ENCODE data around the gene DOK5. TPM values are rescaled to one million over a fixed set of nuclear protein-coding genes. Genes with fewer than 3 reads are reported as not detected.

The DOK5 gene
- polyA plus RNA-seq, 1 of the 3 experiments (the other 2 are of a cell fraction): 12.4 TPM

DNA sequence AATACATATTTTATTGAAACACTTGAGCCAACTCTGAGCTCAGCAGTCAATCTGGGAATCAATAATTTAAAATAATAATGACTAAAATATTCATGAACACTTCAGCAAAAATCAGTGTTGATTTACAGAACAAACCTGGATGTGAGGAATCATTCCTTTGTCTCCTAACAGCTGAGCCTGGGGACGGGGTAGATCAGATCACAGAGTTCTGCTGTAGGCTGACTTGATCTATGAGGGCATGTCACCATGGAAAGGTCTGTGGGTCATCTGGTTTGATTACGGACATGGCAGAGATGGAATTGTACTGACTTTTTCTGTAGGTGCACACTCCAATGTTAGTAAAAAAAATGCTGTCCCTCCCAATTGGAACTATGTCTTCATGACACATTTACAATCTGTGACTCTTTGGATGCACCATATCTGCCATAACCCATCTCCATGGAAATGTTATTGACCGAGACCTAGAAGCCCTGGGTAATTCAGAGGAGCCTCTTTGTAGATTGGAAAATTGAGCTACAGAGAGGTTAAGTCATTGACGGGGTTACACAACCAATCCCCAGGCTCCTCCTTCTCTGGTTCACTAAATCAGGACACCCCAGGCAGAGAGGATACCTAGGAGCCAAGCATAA, 114.1 kb downstream of the DOK5 start (continued):
- TF ChIP-seq MEF2A (IDR thresholded peaks at IDR 0.05; ENCODE audit: borderline replicate concordance, low read depth) (no peak), SMC3 (IDR thresholded peaks at IDR 0.05; ENCODE audit: low read depth, low read length) (no peak), GATA2 (CRISPR knock-in tag; IDR thresholded peaks at IDR 0.05) (no peak), FOXJ3 (CRISPR knock-in tag; IDR thresholded peaks at IDR 0.05) (no peak)
- TF ChIP-seq, protein P1, sequence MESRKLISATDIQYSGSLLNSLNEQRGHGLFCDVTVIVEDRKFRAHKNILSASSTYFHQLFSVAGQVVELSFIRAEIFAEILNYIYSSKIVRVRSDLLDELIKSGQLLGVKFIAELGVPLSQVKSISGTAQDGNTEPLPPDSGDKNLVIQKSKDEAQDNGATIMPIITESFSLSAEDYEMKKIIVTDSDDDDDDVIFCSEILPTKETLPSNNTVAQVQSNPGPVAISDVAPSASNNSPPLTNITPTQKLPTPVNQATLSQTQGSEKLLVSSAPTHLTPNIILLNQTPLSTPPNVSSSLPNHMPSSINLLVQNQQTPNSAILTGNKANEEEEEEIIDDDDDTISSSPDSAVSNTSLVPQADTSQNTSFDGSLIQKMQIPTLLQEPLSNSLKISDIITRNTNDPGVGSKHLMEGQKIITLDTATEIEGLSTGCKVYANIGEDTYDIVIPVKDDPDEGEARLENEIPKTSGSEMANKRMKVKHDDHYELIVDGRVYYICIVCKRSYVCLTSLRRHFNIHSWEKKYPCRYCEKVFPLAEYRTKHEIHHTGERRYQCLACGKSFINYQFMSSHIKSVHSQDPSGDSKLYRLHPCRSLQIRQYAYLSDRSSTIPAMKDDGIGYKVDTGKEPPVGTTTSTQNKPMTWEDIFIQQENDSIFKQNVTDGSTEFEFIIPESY (IDR thresholded peaks at IDR 0.05; ENCODE audit: borderline replicate concordance, low read depth): no peak

DNA sequence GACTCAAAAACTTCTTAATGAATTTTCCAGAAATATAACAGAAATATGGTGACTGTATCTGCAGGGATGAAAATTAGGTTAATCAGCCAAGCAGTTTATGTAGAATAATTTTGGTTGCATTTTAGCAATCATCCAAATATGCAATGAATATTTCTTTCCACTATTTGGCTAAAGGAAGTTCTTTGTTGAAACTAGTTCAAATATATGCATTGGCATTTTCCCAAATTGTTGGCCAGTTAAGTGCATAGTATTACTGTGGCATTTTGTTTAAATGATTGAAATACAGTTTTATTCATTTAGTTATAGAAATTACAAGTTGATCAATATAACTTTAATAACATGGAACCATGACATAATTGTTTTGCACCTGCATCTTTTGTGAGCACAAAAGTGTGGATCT, 115.5 kb downstream of the DOK5 start:
- Histone ChIP-seq H3K36me3 (replicated peaks in 1 of 2; ENCODE audit: control insufficient read depth in 1 of 2, insufficient read depth in 2 of 2, low read length in 1 of 2) (peaks cover 0 to 6% of the 10 kb centered on the region in 2 experiments), H3K27ac (ENCODE audit: low read depth in 2 of 2, low read length in 1 of 2) (no peak overlapping the region), H4K20me1 (ENCODE audit: insufficient read depth) (no peaks in the 10 kb centered on the region), H2AFZ (ENCODE audit: low read depth) (no peak overlapping the region), H3K27me3 (ENCODE audit: insufficient read depth) (no peaks in the 10 kb centered on the region), H3K9me2 (no peaks in the 10 kb centered on the region), H3K9ac (no peak overlapping the region), H3K4me1 (ENCODE audit: control insufficient read depth in 1 of 2, insufficient read depth in 2 of 2, low read depth in 1 of 2, low read length in 1 of 2) (no peaks in the 10 kb centered on the region; a peak in 1 of 4 replicates), H3K4me2 (no peak overlapping the region), H3F3A (replicated peaks; ENCODE audit: insufficient read depth) (no peaks in the 10 kb centered on the region), H3K9me3 (no peaks in the 10 kb centered on the region), H3K79me2 (ENCODE audit: insufficient read depth) (no peaks in the 10 kb centered on the region; the same call in 1 of the 2 replicates), H3K4me3 (ENCODE audit: low read depth in 2 of 2, low read length in 1 of 2) (no peak overlapping the region)
- DNase-seq: no peak
- ChIA-PET CTCF (no interaction called here), POLR2A (no interaction called here)
- no peak for TF ChIP-seq RCOR1 (IDR thresholded peaks at IDR 0.05; ENCODE audit: low read length)
- no peak for TF ChIP-seq SMC3 (IDR thresholded peaks at IDR 0.05; ENCODE audit: low read depth, low read length)
- TF ChIP-seq CHD2 (IDR thresholded peaks at IDR 0.05; ENCODE audit: low read length, partially characterized antibody): no peak
- TF ChIP-seq YY1 (IDR thresholded peaks at IDR 0.05; ENCODE audit: low read depth): no peak
- no peak for TF ChIP-seq TAF1 (IDR thresholded peaks at IDR 0.05; ENCODE audit: borderline replicate concordance, low read depth, low read length)
- TF ChIP-seq ELF1 (IDR thresholded peaks at IDR 0.05): no peak
- TF ChIP-seq NRF1 (IDR thresholded peaks at IDR 0.05; ENCODE audit: low read depth, low read length): no peak
- TF ChIP-seq NFIC (IDR thresholded peaks at IDR 0.05; ENCODE audit: borderline replicate concordance): no peak
- TF ChIP-seq RXRA (IDR thresholded peaks at IDR 0.05; ENCODE audit: borderline replicate concordance, low read depth): no peak
- TF ChIP-seq SIN3A (IDR thresholded peaks at IDR 0.05; ENCODE audit: borderline replicate concordance, low read depth, low read length): no peak
- TF ChIP-seq EZH2phosphoT487 (IDR thresholded peaks at IDR 0.05; ENCODE audit: borderline replicate concordance, low read depth): no peak
- TF ChIP-seq, protein P2, sequence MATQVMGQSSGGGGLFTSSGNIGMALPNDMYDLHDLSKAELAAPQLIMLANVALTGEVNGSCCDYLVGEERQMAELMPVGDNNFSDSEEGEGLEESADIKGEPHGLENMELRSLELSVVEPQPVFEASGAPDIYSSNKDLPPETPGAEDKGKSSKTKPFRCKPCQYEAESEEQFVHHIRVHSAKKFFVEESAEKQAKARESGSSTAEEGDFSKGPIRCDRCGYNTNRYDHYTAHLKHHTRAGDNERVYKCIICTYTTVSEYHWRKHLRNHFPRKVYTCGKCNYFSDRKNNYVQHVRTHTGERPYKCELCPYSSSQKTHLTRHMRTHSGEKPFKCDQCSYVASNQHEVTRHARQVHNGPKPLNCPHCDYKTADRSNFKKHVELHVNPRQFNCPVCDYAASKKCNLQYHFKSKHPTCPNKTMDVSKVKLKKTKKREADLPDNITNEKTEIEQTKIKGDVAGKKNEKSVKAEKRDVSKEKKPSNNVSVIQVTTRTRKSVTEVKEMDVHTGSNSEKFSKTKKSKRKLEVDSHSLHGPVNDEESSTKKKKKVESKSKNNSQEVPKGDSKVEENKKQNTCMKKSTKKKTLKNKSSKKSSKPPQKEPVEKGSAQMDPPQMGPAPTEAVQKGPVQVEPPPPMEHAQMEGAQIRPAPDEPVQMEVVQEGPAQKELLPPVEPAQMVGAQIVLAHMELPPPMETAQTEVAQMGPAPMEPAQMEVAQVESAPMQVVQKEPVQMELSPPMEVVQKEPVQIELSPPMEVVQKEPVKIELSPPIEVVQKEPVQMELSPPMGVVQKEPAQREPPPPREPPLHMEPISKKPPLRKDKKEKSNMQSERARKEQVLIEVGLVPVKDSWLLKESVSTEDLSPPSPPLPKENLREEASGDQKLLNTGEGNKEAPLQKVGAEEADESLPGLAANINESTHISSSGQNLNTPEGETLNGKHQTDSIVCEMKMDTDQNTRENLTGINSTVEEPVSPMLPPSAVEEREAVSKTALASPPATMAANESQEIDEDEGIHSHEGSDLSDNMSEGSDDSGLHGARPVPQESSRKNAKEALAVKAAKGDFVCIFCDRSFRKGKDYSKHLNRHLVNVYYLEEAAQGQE (IDR thresholded peaks at IDR 0.05; ENCODE audit: low read depth, low read length): no peak
- TF ChIP-seq, protein P3, sequence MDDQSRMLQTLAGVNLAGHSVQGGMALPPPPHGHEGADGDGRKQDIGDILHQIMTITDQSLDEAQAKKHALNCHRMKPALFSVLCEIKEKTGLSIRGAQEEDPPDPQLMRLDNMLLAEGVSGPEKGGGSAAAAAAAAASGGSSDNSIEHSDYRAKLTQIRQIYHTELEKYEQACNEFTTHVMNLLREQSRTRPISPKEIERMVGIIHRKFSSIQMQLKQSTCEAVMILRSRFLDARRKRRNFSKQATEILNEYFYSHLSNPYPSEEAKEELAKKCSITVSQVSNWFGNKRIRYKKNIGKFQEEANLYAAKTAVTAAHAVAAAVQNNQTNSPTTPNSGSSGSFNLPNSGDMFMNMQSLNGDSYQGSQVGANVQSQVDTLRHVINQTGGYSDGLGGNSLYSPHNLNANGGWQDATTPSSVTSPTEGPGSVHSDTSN (IDR thresholded peaks at IDR 0.05): no peak
